ENCODE measurements around the gene SLC41A3.

Gene SLC41A3

GRCh38 chr3:126028096-126028495, 55.8 kb downstream of the SLC41A3 start:
- DNase-seq (ENCODE audit: low read depth), result no peak
- no peak overlapping the region for H3K4me3 ChIP-seq (ENCODE audit: low read depth, low read length)
- no peak for TF ChIP-seq CTCF (IDR thresholded peaks at IDR 0.05; ENCODE audit: control insufficient read depth, extremely low read depth, insufficient read depth)

GRCh38 chr3:126026761-126027160, 57.2 kb downstream of the SLC41A3 start:
- no peak overlapping the region for H3K4me3 ChIP-seq (ENCODE audit: low read depth, low read length)
- TF ChIP-seq CTCF (IDR thresholded peaks at IDR 0.05; ENCODE audit: control insufficient read depth, extremely low read depth, insufficient read depth), result no peak
- no peak for DNase-seq (ENCODE audit: low read depth)

- H3K4me3 ChIP-seq (ENCODE audit: low read depth, low read length), result no peak overlapping the region
- no peak for DNase-seq (ENCODE audit: low read depth)
- no peak for TF ChIP-seq CTCF (IDR thresholded peaks at IDR 0.05; ENCODE audit: control insufficient read depth, extremely low read depth, insufficient read depth)
Measured at GRCh38 chr3:126026277-126026751, 57.6 kb downstream of the SLC41A3 start.

GRCh38 chr3:126025862-126026261, 58.1 kb downstream of the SLC41A3 start:
- no peak overlapping the region for H3K4me3 ChIP-seq (ENCODE audit: low read depth, low read length)
- no peak for TF ChIP-seq CTCF (IDR thresholded peaks at IDR 0.05; ENCODE audit: control insufficient read depth, extremely low read depth, insufficient read depth)
- no peak for DNase-seq (ENCODE audit: low read depth)

- TF ChIP-seq CTCF (IDR thresholded peaks at IDR 0.05; ENCODE audit: control insufficient read depth, extremely low read depth, insufficient read depth), result no peak
- DNase-seq (ENCODE audit: low read depth), result no peak
- no peak overlapping the region for H3K4me3 ChIP-seq (ENCODE audit: low read depth, low read length)
Measured at GRCh38 chr3:126025116-126025729, 58.7 kb downstream of the SLC41A3 start.

- DNase-seq (ENCODE audit: low read depth), result no peak
- TF ChIP-seq CTCF (IDR thresholded peaks at IDR 0.05; ENCODE audit: control insufficient read depth, extremely low read depth, insufficient read depth), result no peak
- no peak overlapping the region for H3K4me3 ChIP-seq (ENCODE audit: low read depth, low read length)
Measured at GRCh38 chr3:126024049-126024854, 59.7 kb downstream of the SLC41A3 start.

Data from LNCaP clone FGC (cell line).